Colonic mucosa (tissue), 4 donors: ENCODE results near the gene MACROD2. TPM values are rescaled to one million over a fixed set of nuclear protein-coding genes. Genes with fewer than 3 reads are reported as not detected.

Experiments
- DNase-seq: peaks from one replicate; pipeline ENCODE4 v3.0.0-alpha.2; 2020
- H3K27ac ChIP-seq: fragments of 200-600 bp; one replicate; pipeline ENCODE4 v1.8.0; 2021
- H3K27me3 ChIP-seq: fragments of 200-600 bp; one replicate; pipeline ENCODE4 v1.8.0; 2021
- H3K36me3 ChIP-seq: fragments of 200-600 bp; one replicate; pipeline ENCODE4 v1.8.0; 2021
- H3K4me1 ChIP-seq: fragments of 200-600 bp; one replicate; pipeline ENCODE4 v1.8.0; 2021; ENCODE audit warnings: mild to moderate bottlenecking
- H3K4me3 ChIP-seq: fragments of 200-600 bp; one replicate; pipeline ENCODE4 v1.8.0; 2021
- H3K9ac ChIP-seq, 2 donors: one replicate each; pipeline ENCODE4 v1.7.0; 2013; ENCODE audit warnings: control low read depth in 2 of 2, low read depth in 2 of 2, low read length in 2 of 2
- H3K9me3 ChIP-seq: fragments of 200-600 bp; one replicate; pipeline ENCODE4 v1.8.0; 2021
- intact Hi-C: fragments of 100-400 bp; cut with DNase I; formaldehyde crosslinking; loops from one replicate; pipeline ENCODE4 v1.14.1; 2022
- total RNA-seq, 2 donors: library from RNA; stranded (reverse); fragmentation: NEBNext Ultra II Directional in 1 of 2; extraction: Animal tissue kit (Norgen Biotek cat#: 25700) in 1 of 2; gene quantifications; one replicate each; pipeline ENCODE4 v1.2.1, GENCODE V29; 2021
- TF ChIP-seq, protein P1 (sequence below): fragments of 200-600 bp; IDR thresholded peaks from one replicate; pipeline ENCODE4 v1.8.0; 2022; ENCODE audit warnings: antibody characterized with exemption, mild to moderate bottlenecking
- donor health status: healthy.
- donor health status: DM: no; HTN: no; CAD: no.
- donor health status: DM: no; HTN: no; CAD: no.

Gene MACROD2
- total RNA-seq, 2 donors from 2014 or later: 3.2 to 3.3 TPM

DNA sequence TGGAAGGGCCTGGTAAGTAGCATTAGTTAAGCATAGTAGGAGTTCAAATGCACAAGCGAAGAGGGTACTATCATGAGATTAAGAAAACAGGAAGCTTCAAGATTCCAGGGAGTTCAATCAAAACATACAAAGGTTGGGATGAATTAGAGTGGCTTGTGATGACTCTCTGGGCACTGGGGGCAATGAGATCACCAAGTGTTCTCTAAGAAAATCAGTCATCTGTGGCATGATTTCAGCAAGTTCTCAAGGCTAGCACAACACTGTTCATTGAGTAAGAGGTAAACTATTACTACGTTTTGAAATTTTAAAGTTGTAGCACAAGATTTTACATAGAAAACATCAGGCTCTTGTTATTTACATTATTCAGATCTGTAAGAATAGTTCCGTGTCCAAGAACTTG is 481.8 kb downstream of the MACROD2 start:
- TF ChIP-seq, protein P1, sequence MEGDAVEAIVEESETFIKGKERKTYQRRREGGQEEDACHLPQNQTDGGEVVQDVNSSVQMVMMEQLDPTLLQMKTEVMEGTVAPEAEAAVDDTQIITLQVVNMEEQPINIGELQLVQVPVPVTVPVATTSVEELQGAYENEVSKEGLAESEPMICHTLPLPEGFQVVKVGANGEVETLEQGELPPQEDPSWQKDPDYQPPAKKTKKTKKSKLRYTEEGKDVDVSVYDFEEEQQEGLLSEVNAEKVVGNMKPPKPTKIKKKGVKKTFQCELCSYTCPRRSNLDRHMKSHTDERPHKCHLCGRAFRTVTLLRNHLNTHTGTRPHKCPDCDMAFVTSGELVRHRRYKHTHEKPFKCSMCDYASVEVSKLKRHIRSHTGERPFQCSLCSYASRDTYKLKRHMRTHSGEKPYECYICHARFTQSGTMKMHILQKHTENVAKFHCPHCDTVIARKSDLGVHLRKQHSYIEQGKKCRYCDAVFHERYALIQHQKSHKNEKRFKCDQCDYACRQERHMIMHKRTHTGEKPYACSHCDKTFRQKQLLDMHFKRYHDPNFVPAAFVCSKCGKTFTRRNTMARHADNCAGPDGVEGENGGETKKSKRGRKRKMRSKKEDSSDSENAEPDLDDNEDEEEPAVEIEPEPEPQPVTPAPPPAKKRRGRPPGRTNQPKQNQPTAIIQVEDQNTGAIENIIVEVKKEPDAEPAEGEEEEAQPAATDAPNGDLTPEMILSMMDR: no peak
- no peak for DNase-seq
- Histone ChIP-seq H3K9me3 (no peaks in the 10 kb centered on the region), H3K9ac (no peak overlapping the region), H3K36me3 (no peaks in the 10 kb centered on the region), H3K4me3 (no peak overlapping the region), H3K4me1 (no peaks in the 10 kb centered on the region), H3K27me3 (no peaks in the 10 kb centered on the region), H3K27ac (no peak overlapping the region)
- intact Hi-C loops: no loop called here

DNA sequence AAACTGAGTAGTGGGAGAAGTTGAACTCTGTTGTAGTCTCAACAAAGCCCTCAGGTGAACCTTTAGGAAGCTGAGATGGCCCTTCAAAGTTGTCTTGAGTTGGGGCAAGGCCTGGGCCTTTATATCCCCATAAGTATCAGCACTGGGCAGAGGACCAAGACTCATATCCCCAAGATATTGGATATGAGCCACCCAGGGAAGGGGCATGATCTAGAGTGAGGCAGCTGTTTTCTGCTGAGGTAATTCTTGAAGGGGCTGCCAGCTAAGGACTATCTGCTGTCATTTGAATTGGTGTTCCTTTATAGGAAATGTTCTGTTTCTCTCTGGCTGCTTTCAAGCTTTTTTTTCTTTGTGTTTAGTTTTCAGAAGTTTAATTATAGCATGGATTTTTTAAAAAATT is 482.8 kb downstream of the MACROD2 start:
- H3K4me1 ChIP-seq: no peaks in the 10 kb centered on the region
- no peak overlapping the region for H3K9ac ChIP-seq
- intact Hi-C loops: no loop called here
- no peak overlapping the region for H3K27ac ChIP-seq
- DNase-seq: no peak
- no peak overlapping the region for H3K4me3 ChIP-seq
- TF ChIP-seq, protein P1: no peak
- no peaks in the 10 kb centered on the region for H3K36me3 ChIP-seq
- H3K9me3 ChIP-seq: no peaks in the 10 kb centered on the region
- no peaks in the 10 kb centered on the region for H3K27me3 ChIP-seq

DNA sequence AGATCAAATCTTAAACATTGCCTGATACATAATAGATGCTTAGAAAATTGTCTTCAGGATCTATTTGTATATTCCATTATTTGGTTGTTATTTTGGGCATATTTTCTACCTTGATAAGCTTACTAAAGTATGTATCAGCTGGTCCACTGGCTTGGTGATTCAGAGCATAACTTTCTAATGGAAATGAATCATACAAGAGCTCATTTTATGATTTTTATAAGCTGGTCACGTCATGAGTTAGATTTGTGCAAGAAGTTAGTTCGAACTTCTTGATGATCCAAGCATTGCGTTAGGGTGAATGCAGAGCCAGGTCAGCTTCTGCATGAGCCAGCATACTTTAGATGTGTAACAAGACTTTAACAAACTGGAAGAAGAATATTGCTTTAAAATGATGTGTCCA is 486.5 kb downstream of the MACROD2 start:
- intact Hi-C loops: no loop called here
- no peak overlapping the region for H3K27ac ChIP-seq
- no peaks in the 10 kb centered on the region for H3K4me1 ChIP-seq
- TF ChIP-seq, protein P1: no peak
- no peaks in the 10 kb centered on the region for H3K27me3 ChIP-seq
- H3K36me3 ChIP-seq: no peaks in the 10 kb centered on the region
- H3K9ac ChIP-seq: no peak overlapping the region
- no peaks in the 10 kb centered on the region for H3K9me3 ChIP-seq
- DNase-seq: no peak
- H3K4me3 ChIP-seq: no peak overlapping the region

DNA sequence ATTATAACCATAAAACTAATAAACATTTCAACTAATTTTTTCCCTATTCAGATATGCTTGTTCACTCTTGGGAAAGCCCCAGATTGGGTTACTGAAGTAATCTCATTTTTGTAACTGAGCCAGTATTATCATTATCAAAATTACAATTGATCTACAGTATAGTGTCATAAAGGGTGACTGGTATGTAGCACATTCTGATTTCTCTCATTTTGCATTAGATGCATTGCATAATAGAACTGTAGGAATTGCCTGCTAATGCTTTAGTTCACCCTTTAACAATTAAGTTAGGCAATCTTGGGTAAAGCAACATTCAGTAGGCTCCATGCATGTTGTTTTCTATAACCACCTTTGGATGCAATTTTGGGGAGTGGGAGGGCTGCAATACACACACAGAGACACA is 492.9 kb downstream of the MACROD2 start:
- no peak for DNase-seq
- TF ChIP-seq, protein P1: no peak
- Histone ChIP-seq H3K9ac (no peak overlapping the region), H3K4me3 (no peak overlapping the region), H3K4me1 (no peaks in the 10 kb centered on the region), H3K36me3 (no peaks in the 10 kb centered on the region), H3K27ac (no peak overlapping the region), H3K27me3 (no peaks in the 10 kb centered on the region), H3K9me3 (no peaks in the 10 kb centered on the region)
- intact Hi-C loops: no loop called here

DNA sequence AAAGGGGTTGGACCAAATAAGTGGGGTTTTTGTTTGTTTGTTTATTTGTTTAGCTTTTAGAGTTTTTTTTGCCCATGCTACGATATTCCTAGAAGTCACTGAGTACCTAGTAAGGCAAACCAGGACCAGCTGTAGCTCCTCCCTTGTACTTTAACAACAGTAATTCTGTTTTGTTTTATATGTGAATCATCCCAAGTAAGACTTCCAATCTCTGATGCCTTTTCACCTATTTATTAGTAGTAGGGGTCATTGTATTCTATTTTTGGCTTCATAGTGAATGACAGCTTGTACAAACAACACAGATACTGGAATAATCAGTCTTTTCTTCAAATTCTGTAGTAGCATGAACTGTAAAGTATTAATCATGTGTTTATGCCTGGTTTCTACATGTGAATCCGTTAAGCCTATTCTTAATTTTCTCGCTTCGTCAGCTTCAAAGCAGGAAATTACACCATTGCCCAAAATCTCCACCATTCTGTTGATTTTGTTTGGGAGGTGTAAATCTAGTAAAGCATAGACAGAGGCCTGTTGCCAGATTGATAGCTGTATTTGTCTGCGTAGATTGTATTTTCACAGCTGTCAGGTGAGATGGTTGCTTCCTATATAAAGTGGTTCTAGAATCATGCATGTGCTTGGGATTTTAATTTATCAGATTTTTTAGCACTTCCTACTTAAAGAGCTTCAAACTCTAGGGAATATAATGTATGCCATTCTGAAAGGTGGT is 493.6 kb downstream of the MACROD2 start:
- H3K4me3 ChIP-seq: no peak overlapping the region
- H3K9me3 ChIP-seq: no peaks in the 10 kb centered on the region
- intact Hi-C loops: no loop called here
- H3K4me1 ChIP-seq: no peaks in the 10 kb centered on the region
- no peaks in the 10 kb centered on the region for H3K27me3 ChIP-seq
- TF ChIP-seq, protein P1: no peak
- no peak for DNase-seq
- no peaks in the 10 kb centered on the region for H3K36me3 ChIP-seq
- no peak overlapping the region for H3K9ac ChIP-seq
- no peak overlapping the region for H3K27ac ChIP-seq
